ENCODE measurements around the gene LYL1. TPM values are rescaled to one million over a fixed set of nuclear protein-coding genes. Genes with fewer than 3 reads are reported as not detected.

LYL1 gene
- total and polyA plus RNA-seq, 2 of the 13 experiments (the other 11 are each of a cell fraction or from before 2014, with no cell fraction given), result 0.75 to 0.92 TPM

- TF ChIP-seq ZBTB20 (CRISPR knock-in tag; IDR thresholded peaks at IDR 0.05; ENCODE audit: borderline replicate concordance, low read depth), result peak; percentile 15; the same call in 1 of the 2 replicates
- no peak for TF ChIP-seq ATF3 (CRISPR knock-in tag; IDR thresholded peaks at IDR 0.05)
- TF ChIP-seq KDM5B (CRISPR knock-in tag; IDR thresholded peaks at IDR 0.05; ENCODE audit: borderline replicate concordance), result peak; percentile 66; the same call in 1 of the 2 replicates
- TF ChIP-seq ATF4 (CRISPR knock-in tag; IDR thresholded peaks at IDR 0.05), result no peak
- TF ChIP-seq ZNF441 (CRISPR knock-in tag; IDR thresholded peaks at IDR 0.05; ENCODE audit: borderline replicate concordance), result peak; percentile 70; the same call in 1 of the 2 replicates
- TF ChIP-seq KLF9 (CRISPR knock-in tag; IDR thresholded peaks at IDR 0.05; ENCODE audit: low read depth), result no peak
- peak; percentile 90 for TF ChIP-seq RXRB (CRISPR knock-in tag; IDR thresholded peaks at IDR 0.05; ENCODE audit: borderline replicate concordance)
- TF ChIP-seq ZMAT3 (CRISPR knock-in tag; conservative IDR thresholded peaks at IDR 0.05), result no peak
- TF ChIP-seq ARID5B (CRISPR knock-in tag; IDR thresholded peaks at IDR 0.05), result peak; percentile 67
- TF ChIP-seq ZNF296 (CRISPR knock-in tag; conservative IDR thresholded peaks at IDR 0.05), result peak; percentile 100
- TF ChIP-seq ZNF274 (CRISPR knock-in tag; IDR thresholded peaks at IDR 0.05), result no peak; the same call in 1 of the 2 replicates
- peak; percentile 84 for TF ChIP-seq CBX1 (IDR thresholded peaks at IDR 0.05; ENCODE audit: low read depth)
- TF ChIP-seq HNF4G (IDR thresholded peaks at IDR 0.05; ENCODE audit: borderline replicate concordance, low read depth, low read length), result peak; percentile 75; the same call in 1 of the 2 replicates
- TF ChIP-seq HNF4G (CRISPR knock-in tag; IDR thresholded peaks at IDR 0.05; ENCODE audit: borderline replicate concordance, low read depth), result no peak
- no peak for TF ChIP-seq ZNF235 (CRISPR knock-in tag; IDR thresholded peaks at IDR 0.05; ENCODE audit: borderline replicate concordance)
- TF ChIP-seq TP53 (CRISPR knock-in tag; conservative IDR thresholded peaks at IDR 0.05), result no peak
- TF ChIP-seq ZNF724P (CRISPR knock-in tag; IDR thresholded peaks at IDR 0.05; ENCODE audit: borderline replicate concordance), result 0 out of 2 replicates have a peak, but pooled peaks have one; percentile 45
- peak; percentile 52 for TF ChIP-seq BCL6 (CRISPR knock-in tag; IDR thresholded peaks at IDR 0.05)
- TF ChIP-seq HCFC1 (IDR thresholded peaks at IDR 0.05; ENCODE audit: low read depth, low read length), result no peak
- TF ChIP-seq ZNF704 (CRISPR knock-in tag; IDR thresholded peaks at IDR 0.05; ENCODE audit: borderline replicate concordance), result no peak
- no peak for TF ChIP-seq SNRNP70 (IDR thresholded peaks at IDR 0.05; ENCODE audit: low read depth, low read length)
- peak; percentile 33; the same call in 1 of the 2 replicates for TF ChIP-seq PBX2 (CRISPR knock-in tag; IDR thresholded peaks at IDR 0.05)
These were observed 48.7 kb downstream of the LYL1 start (continued) for GRCh38 chr19:13053761-13054625.
